CD4-positive, alpha-beta T cell treated with Interleukin-15 for 4 hours (primary cell): ENCODE results near the gene SEPTIN2.
"Not testable (repeated sequence)": the region's sequence is repeated elsewhere in the genome, so short reads cannot be mapped to it uniquely, and the experiment has no call there.

Experiments
- DNase-seq: peaks from one replicate; pipeline ENCODE4 v3.0.0-alpha.2; 2020; ENCODE audit warnings: low spot score

The SEPTIN2 gene

GRCh38 chr2:241288324-241288888 is 27.3 kb upstream of the SEPTIN2 start:
- DNase-seq, result no peak

GRCh38 chr2:241289053-241289452 is 26.7 kb upstream of the SEPTIN2 start:
- no peak for DNase-seq

GRCh38 chr2:241289597-241289996 is 26.1 kb upstream of the SEPTIN2 start:
- no peak for DNase-seq

GRCh38 chr2:241291153-241291552 is 24.6 kb upstream of the SEPTIN2 start:
- DNase-seq, result no peak

- DNase-seq, result no peak
These were observed 23.7 kb upstream of the SEPTIN2 start for GRCh38 chr2:241291977-241292376.

- not testable (repeated sequence) for DNase-seq
These were observed 22.3 kb upstream of the SEPTIN2 start for GRCh38 chr2:241293378-241293797.

GRCh38 chr2:241295326-241296095 is 20.2 kb upstream of the SEPTIN2 start:
- DNase-seq, result no peak

- DNase-seq, result no peak
These were observed 19.0 kb upstream of the SEPTIN2 start for GRCh38 chr2:241296767-241297166.

- DNase-seq, result peak; percentile 26
These were observed 17.1 kb upstream of the SEPTIN2 start for GRCh38 chr2:241298673-241299072.

GRCh38 chr2:241300000-241300399 is 15.7 kb upstream of the SEPTIN2 start:
- peak; percentile 58 for DNase-seq

- no peak for DNase-seq
These were observed 13.6 kb upstream of the SEPTIN2 start for GRCh38 chr2:241302083-241302482.

- no peak for DNase-seq
These were observed 12.7 kb upstream of the SEPTIN2 start for GRCh38 chr2:241302759-241303651.

GRCh38 chr2:241304039-241304670 is 11.6 kb upstream of the SEPTIN2 start:
- DNase-seq, result no peak

GRCh38 chr2:241307055-241307454 is 8.7 kb upstream of the SEPTIN2 start:
- no peak for DNase-seq

- DNase-seq, result no peak
These were observed 7.5 kb upstream of the SEPTIN2 start for GRCh38 chr2:241308267-241308666.

GRCh38 chr2:241308832-241309500 is 6.8 kb upstream of the SEPTIN2 start:
- DNase-seq, result no peak

- peak; percentile 75 for DNase-seq
These were observed 6.0 kb upstream of the SEPTIN2 start for GRCh38 chr2:241309684-241310117.

- DNase-seq, result no peak
These were observed 4.7 kb upstream of the SEPTIN2 start for GRCh38 chr2:241310917-241311566.

GRCh38 chr2:241312082-241312481 is 3.6 kb upstream of the SEPTIN2 start:
- DNase-seq, result peak; percentile 25

GRCh38 chr2:241313543-241314095 is 2.1 kb upstream of the SEPTIN2 start:
- no peak for DNase-seq
